Natural killer cell treated with Interleukin-12 subunit alpha and Interleukin-12 subunit beta and Interleukin-15 and Interleukin-18, amount 100 ng/mL, for 72 hours (primary cell): ENCODE data around the gene PROSER1. TPM values are rescaled to one million over a fixed set of nuclear protein-coding genes. Genes with fewer than 3 reads are reported as not detected.
"Not testable (repeated sequence)": the region's sequence is repeated elsewhere in the genome, so short reads cannot be mapped to it uniquely, and the experiment has no call there.

Experiments used
- ATAC-seq, 2 donors: fragments of 150-1000 bp; cut with Tn5 transposase in 1 of 2; sonication (Bioruptor Pico), chemical (Tn5 transposase) in 1 of 2; 2 replicates each; pipeline ENCODE4 v1.10.0; 2021
- DNase-seq: peaks from one replicate; pipeline ENCODE4 v3.0.0; 2022; ENCODE audit warnings: low spot score
- H3K27ac Mint-ChIP-seq, 2 donors: 1 replicate in 1 of 2; 2 replicates in 1 of 2; pipeline ENCODE4 v1.8.0; 2022; ENCODE audit warnings: mixed read lengths in 2 of 2, mild to moderate bottlenecking in 1 of 2, moderate library complexity in 1 of 2
- H3K27me3 Mint-ChIP-seq, 2 donors: 1 replicate in 1 of 2; 2 replicates in 1 of 2; pipeline ENCODE4 v1.8.0; 2022; ENCODE audit warnings: mixed read lengths in 2 of 2
- H3K36me3 Mint-ChIP-seq: one replicate; pipeline ENCODE4 v1.8.0; 2022; ENCODE audit warnings: mixed read lengths
- H3K4me1 Mint-ChIP-seq, 2 donors: 1 replicate in 1 of 2; 2 replicates in 1 of 2; pipeline ENCODE4 v1.8.0; 2022; ENCODE audit warnings: low read depth in 2 of 2, mixed read lengths in 2 of 2, mild to moderate bottlenecking in 1 of 2
- H3K4me3 Mint-ChIP-seq: one replicate; pipeline ENCODE4 v1.8.0; 2022; ENCODE audit warnings: mixed read lengths
- H3K9me3 Mint-ChIP-seq: 2 replicates; pipeline ENCODE4 v1.8.0; 2022; ENCODE audit warnings: mixed read lengths
- total RNA-seq, 2 donors: library from RNA; stranded (reverse); gene quantifications; one replicate each; pipeline ENCODE4 v1.2.3, GENCODE V29; 2022

PROSER1 gene
- total RNA-seq, 2 donors from 2014 or later: 66.0 TPM

DNA sequence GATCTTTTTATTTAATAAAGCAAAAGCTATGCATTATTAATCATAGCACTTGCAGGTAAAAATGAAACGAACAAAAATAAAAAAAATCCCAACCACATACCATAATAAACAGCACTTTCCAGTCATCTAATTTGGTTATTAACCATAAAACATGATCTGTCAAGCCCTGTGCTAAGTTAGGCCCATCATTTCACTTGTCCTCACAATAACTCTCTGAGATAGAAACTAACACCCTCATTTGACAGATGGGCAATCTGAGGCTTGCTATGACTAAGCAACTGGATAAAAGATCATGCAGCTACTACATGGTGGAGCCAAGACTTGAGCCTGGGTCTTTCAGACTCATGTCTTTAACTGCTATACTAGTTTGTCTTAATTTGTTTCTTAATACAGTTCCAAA, 21.8 kb downstream of the PROSER1 start:
- ATAC-seq (peak; percentile 97), DNase-seq (peak; percentile 63)
- Mint-ChIP-seq H3K27ac (peak overlapping the region; percentile 57 to 70), H3K27me3 (no peaks in the 10 kb centered on the region), H3K4me3 (peak overlapping the region; percentile 82), H3K4me1 (peaks cover 23 to 29% of the 10 kb centered on the region in 2 donors), H3K9me3 (no peaks in the 10 kb centered on the region), H3K36me3 (peaks cover 42% of the 10 kb centered on the region)

DNA sequence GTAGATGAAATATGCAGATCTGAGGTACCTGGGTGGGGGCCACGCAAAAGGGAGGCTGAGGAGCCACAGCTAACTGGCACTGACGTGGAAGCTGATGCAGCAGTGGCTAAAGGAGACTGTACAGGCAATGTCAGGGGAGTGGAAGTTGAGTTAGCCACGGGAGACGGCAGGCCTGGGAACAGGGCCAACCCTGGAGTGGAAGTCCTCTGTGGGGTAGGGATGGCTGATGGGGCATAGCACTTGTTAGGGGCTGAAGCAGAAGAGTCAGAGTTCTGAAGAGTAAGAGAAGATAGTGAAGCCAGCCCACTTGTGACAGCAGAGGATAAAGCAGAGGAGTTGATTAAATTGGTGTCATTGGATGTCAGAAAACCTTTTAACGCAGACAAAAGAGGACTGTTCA, 24.4 kb downstream of the PROSER1 start:
- Mint-ChIP-seq H3K9me3 (no peaks in the 10 kb centered on the region), H3K27ac (peak overlapping the region in 1 of 2 donors; percentile 40)

DNA sequence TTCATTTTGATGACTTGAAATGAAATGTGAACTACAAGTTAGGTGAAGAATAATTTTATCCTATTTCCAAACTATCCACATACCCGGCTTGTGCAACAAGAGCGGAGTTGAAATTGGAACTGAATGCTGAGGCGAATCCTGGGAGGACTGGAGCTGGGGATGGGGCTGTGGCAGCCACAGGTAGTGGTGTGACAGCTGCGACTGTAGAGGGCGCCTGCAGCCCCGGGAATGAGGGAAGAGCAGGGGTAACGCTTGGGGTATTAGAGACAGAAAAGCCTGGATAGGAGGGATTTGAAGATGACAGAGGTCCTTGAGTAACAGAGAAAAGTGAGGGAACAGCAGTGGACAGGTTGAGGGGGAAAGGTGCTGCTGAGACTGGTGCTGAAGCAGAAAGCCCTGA, 25.3 kb downstream of the PROSER1 start:
- DNase-seq: no peak
- Mint-ChIP-seq H3K4me3 (no peak overlapping the region), H3K27me3 (no peaks in the 10 kb centered on the region), H3K4me1 (peaks cover 9 to 15% of the 10 kb centered on the region in 2 donors), H3K36me3 (peaks cover 53% of the 10 kb centered on the region), H3K27ac (peak overlapping the region in 1 of 2 donors; percentile 14), H3K9me3 (no peaks in the 10 kb centered on the region)
- ATAC-seq: no peak

More for the DNA sequence above, 24.4 kb downstream of the PROSER1 start:
- Mint-ChIP-seq H3K4me3 (no peak overlapping the region), H3K4me1 (peaks cover 17 to 23% of the 10 kb centered on the region in 2 donors), H3K27me3 (no peaks in the 10 kb centered on the region), H3K36me3 (peaks cover 54% of the 10 kb centered on the region)
- DNase-seq: no peak
- no peak for ATAC-seq

DNA sequence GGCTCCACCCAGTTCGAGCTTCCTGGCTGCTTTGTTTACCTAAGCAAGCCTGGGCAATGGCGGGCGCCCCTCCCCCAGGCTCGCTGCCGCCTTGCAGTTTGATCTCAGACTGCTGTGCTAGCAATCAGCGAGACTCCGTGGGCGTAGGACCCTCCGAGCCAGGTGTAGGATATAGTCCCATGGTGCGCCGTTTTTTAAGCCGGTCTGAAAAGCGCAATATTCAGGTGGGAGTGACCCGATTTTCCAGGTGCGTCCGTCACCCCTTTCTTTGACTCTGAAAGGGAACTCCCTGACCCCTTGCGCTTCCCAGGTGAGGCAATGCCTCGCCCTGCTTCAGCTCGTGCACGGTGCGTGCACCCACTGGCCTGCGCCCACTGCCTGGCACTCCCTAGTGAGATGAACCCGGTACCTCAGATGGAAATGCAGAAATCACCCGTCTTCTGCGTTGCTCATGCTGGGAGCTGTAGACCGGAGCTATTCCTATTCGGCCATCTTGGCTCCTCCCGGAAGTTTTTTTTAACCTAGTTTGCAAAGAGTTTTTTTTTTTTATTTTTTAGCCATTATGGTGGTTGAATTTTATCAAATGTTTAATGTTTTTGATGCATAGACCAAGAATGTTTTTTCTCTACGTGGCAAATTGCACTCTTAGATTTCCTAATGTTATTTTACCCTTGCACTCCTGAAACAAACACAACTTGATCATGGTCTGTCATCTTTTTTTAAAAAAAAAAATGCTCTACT, 31.3 kb downstream of the PROSER1 start:
- peaks cover 23% of the 10 kb centered on the region for H3K36me3 Mint-ChIP-seq
- not testable (repeated sequence) for ATAC-seq, DNase-seq, H3K27ac Mint-ChIP-seq, H3K27me3 Mint-ChIP-seq, H3K4me3 Mint-ChIP-seq, H3K4me1 Mint-ChIP-seq, H3K9me3 Mint-ChIP-seq

DNA sequence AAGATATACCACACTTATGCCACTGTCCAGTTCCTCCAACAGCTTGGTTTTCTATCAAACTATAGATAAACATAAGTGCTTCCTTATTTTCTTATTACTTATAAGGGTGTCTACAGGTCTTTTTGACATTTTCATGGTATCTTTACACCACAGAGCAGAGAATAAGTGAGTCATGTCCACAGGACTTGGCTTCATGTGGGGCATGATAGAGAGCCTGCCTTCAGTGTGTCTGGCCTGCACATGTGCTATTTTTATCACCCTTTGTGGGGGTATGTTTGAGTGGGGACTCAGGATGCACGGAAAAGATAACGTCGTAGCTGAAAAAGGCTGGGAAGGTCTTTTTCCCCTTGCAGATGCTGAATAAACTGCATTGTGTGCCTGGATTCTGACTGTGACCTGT, 39.1 kb downstream of the PROSER1 start:
- DNase-seq (no peak), ATAC-seq (no peak)
- Mint-ChIP-seq H3K9me3 (no peaks in the 10 kb centered on the region), H3K27ac (no peak overlapping the region), H3K4me1 (no peaks in the 10 kb centered on the region), H3K4me3 (no peak overlapping the region), H3K27me3 (no peaks in the 10 kb centered on the region), H3K36me3 (no peaks in the 10 kb centered on the region)

DNA sequence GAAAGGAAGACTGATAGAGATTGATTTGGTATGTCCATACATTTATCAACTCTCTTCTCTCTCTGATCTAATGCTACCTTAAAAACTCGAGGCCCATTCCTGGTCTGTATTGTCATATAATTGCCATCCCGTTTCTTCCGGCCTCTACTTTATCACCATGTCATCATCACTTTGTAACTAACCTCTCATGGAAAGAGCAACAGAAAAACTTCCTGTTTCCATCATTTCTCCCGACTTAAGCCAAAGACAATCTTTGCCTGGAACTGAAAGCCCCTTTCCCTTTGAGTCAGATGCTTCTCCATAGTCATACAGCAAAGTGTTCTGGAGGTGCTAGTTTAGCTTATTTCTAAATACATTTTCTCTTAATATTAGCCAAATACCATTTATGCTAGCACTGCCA, 44.5 kb downstream of the PROSER1 start:
- H3K36me3 Mint-ChIP-seq: no peaks in the 10 kb centered on the region
- ATAC-seq: no peak
- no peaks in the 10 kb centered on the region for H3K4me1 Mint-ChIP-seq
- DNase-seq: no peak
- H3K9me3 Mint-ChIP-seq: no peaks in the 10 kb centered on the region
- H3K27ac Mint-ChIP-seq: no peak overlapping the region
- H3K27me3 Mint-ChIP-seq: peaks cover 8 to 9% of the 10 kb centered on the region in 2 donors
- H3K4me3 Mint-ChIP-seq: no peak overlapping the region

DNA sequence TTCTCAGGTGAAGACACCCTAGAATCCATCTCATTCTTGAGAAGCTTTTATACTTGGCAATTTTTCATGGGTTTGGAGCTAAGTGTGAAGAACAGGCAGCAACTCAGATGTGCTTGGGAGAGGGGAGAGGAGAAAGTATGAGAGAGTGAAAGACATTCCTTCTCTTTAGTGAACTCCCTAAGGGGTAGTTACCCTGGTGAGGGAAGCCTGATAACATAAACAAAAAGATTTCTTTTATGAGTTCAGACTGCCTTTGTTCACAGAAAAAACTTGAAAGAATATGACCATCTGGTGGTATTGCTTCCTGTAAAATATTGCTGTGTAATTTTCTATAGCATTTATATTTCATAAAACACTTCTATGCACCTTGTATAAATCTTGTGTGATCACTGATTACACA, 47.2 kb downstream of the PROSER1 start, which contains the start of gene STOML3:
Gene STOML3, minus strand, starts transcription at position 139 of the 400 bp plus-strand sequence. Its CDS starts 110 bp downstream, at position 29.
- Mint-ChIP-seq H3K4me1 (no peaks in the 10 kb centered on the region), H3K27me3 (peaks cover 8 to 9% of the 10 kb centered on the region in 2 donors), H3K4me3 (no peak within 1 kb of the TSS), H3K27ac (no peak within 1 kb of the TSS), H3K36me3 (no peaks in the 10 kb centered on the region), H3K9me3 (no peaks in the 10 kb centered on the region)
- no peak for DNase-seq
- ATAC-seq: no peak

DNA sequence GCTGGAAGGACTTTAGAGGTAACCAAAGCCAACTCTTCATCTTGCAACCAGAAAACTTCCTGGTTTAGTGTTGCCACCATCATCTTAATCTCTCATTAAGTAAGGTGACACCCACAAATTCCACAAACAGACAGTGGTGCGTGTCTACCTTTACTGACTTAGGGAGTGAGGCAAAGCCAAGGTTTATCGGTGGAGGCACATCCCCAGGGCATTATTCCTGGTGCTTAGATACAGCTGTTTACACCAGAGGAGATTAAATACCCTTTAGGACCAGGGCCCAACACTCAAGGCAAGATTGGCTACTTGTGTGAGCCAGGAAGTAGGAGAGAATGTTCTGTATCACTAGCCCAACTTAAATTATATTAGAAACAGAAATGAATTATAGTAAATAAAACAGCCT, 56.8 kb downstream of the PROSER1 start:
- H3K36me3 Mint-ChIP-seq: no peaks in the 10 kb centered on the region
- H3K9me3 Mint-ChIP-seq: peaks cover 4% of the 10 kb centered on the region
- no peak overlapping the region for H3K27ac Mint-ChIP-seq
- no peak overlapping the region for H3K4me3 Mint-ChIP-seq
- no peaks in the 10 kb centered on the region for H3K4me1 Mint-ChIP-seq
- DNase-seq: no peak
- no peak for ATAC-seq
- peaks cover 4 to 27% of the 10 kb centered on the region in 2 donors for H3K27me3 Mint-ChIP-seq

DNA sequence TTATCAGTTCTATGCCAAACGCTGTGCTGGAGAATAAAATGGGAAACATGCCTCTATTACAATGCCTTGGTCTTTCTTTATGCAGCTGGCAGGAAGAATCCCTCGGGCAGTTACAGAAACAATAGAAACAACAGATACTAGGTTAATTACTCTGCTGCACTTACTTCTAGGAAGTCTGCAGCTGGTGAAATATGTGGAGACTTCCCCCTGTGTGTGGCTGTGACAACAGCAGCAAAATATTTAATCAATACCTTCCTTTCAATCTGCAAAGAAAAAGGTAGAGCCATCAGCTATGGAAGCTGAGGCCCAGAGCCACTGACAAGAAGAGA, 57.2 kb downstream of the PROSER1 start:
- no peak for ATAC-seq
- H3K27ac Mint-ChIP-seq: no peak overlapping the region
- H3K27me3 Mint-ChIP-seq: peaks cover 4 to 27% of the 10 kb centered on the region in 2 donors
- H3K4me1 Mint-ChIP-seq: no peaks in the 10 kb centered on the region
- no peaks in the 10 kb centered on the region for H3K36me3 Mint-ChIP-seq
- peaks cover 4% of the 10 kb centered on the region for H3K9me3 Mint-ChIP-seq
- no peak overlapping the region for H3K4me3 Mint-ChIP-seq
- no peak for DNase-seq

DNA sequence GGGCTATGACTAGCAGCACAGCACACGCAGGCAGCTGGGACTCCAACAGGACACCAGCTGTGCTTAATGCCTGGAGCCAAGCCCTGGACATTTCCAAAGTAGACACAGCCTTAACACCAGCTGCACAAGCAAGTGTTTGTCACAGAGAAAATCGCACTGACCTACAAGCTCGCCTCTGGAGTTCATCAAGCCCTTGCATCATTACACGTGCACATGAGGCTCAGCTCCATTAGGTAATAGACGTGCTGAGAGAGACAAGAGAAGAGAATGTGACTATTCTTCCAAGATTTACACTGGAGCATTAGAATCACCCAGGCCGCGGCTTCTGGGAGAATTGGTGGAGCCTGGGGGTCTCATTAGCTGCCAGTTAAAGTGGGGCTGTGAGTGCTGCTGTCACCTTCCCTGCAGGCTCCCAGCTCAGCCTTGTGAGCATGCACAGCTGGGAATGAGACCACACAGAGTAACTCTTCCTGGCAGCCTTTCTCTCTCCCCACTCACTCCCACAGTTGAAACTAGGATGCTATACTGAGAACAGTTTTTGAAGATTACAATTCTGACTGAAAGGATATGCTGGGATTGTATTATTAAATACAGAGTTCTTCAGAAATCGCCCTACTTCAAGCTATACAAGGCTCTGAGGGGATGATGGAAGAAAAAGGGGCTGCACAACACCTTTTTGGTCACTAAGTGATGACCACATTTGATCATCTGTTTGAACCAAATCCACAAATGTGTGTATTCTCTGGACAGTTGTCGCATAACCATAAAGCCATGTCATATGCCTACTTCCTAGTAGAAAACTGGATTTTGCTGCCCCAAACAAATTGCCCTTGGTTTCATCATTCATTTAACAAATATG, 57.8 kb downstream of the PROSER1 start:
- Mint-ChIP-seq H3K27ac (no peak overlapping the region), H3K36me3 (no peaks in the 10 kb centered on the region), H3K4me1 (no peaks in the 10 kb centered on the region), H3K9me3 (peaks cover 4% of the 10 kb centered on the region), H3K27me3 (peaks cover 4 to 27% of the 10 kb centered on the region in 2 donors), H3K4me3 (no peak overlapping the region)
- ATAC-seq (no peak), DNase-seq (no peak)

DNA sequence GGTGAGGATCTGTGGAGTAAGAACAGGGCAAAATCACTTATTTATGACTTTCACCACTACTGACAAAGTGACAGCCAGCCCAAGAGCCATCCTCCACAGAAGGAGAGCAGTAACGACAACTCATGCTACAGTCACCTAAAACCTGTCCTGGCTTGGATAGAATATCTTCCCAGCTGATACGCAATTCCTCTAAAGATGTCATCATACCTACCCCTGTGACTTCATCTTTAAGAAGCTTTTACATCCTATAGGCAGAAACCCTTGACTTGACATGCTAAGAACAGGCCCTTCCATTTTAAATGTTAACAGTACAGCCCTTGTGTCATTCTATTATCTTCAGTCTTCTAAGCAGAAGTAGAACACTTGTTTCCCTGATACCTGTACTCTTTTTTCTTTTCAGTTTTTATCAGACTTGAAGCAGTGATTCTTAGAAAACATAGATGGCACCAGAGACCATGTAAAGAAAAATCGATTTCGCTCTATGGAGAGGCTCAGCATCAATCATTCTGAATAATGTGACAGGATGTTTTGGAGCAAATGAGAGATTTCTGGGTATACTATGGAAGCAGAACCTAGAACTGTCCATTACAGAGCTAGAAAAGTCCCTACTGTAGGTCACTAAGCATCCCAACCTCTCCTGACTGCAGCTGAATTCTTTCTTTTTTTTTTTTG, 67.4 kb downstream of the PROSER1 start:
- H3K4me1 Mint-ChIP-seq: no peaks in the 10 kb centered on the region
- ATAC-seq (no peak), DNase-seq (no peak)
- H3K9me3 Mint-ChIP-seq: no peaks in the 10 kb centered on the region
- H3K4me3 Mint-ChIP-seq: no peak overlapping the region
- no peak overlapping the region for H3K27ac Mint-ChIP-seq
- H3K36me3 Mint-ChIP-seq: no peaks in the 10 kb centered on the region
- peaks cover 5 to 6% of the 10 kb centered on the region in 2 donors for H3K27me3 Mint-ChIP-seq

DNA sequence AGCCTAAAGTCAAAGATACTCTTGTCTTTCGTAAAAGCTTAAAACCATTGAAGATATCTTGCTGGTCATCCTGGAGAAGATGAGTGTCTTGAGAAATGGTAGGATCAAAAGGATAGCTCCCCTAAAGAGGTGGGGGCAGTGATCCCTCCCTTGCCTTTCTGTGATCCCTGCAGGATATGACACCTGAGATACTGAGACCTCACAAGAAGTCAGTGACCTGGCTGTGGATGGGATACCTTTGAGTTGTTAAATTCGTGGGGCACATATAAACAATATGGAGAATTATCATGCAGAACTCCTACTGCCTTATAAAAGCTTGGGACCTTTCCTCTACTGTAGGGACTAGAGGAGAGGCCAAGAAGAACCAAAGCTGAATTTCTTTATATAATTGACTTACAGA, 68.7 kb downstream of the PROSER1 start:
- H3K9me3 Mint-ChIP-seq: no peaks in the 10 kb centered on the region
- no peak for DNase-seq

DNA sequence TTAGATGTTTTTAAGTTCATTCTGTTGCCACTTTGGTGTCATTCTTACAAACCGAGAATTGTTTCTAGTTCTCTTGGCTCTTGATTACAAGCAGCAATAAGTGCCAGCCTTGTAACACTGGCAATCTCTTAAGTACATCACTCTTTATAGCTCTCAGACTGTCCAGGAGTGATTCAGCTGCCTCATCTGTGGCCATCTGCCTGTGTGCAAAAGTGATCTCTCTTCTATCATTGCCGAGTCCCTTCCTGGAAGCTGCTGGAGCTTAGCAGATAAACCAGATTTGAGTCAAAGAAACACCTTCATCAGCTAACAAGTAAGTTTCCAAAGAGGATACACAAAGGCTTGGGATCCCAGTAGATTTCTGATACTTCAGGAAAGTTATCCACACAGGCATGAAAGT, 70.4 kb downstream of the PROSER1 start:
- H3K36me3 Mint-ChIP-seq: no peaks in the 10 kb centered on the region
- DNase-seq (no peak), ATAC-seq (no peak)

More for the DNA sequence above, 68.7 kb downstream of the PROSER1 start:
- H3K27ac Mint-ChIP-seq: no peak overlapping the region
- no peak for ATAC-seq
- H3K4me3 Mint-ChIP-seq: no peak overlapping the region
- H3K36me3 Mint-ChIP-seq: no peaks in the 10 kb centered on the region
- no peaks in the 10 kb centered on the region for H3K4me1 Mint-ChIP-seq
- peaks cover 6 to 11% of the 10 kb centered on the region in 2 donors for H3K27me3 Mint-ChIP-seq

DNA sequence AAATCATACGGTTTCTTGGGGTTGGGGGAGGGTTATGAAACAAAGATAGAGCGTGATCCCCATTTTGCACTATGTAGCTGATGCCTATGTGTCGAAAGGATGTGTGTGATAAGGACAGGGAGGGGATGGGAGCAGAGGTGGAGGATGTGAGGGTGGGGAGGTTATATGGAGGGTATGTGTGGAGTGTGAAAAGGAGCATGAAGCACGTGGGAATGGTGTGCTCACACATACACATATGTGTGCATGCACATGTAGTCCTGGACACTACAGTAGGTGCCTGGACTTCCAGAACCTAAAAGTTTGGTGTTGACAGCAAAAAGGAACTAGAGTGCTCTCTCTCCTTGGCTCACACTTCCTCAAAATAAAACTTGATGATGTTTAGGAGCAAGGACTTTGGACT, 72.6 kb downstream of the PROSER1 start:
- Mint-ChIP-seq H3K9me3 (no peaks in the 10 kb centered on the region), H3K4me1 (no peaks in the 10 kb centered on the region), H3K27me3 (peaks cover 2 to 5% of the 10 kb centered on the region in 2 donors), H3K27ac (no peak overlapping the region), H3K36me3 (no peaks in the 10 kb centered on the region), H3K4me3 (no peak overlapping the region)
- DNase-seq (no peak), ATAC-seq (peak in 1 of 2 donors; percentile 56)

More for the DNA sequence above, 70.4 kb downstream of the PROSER1 start:
- Mint-ChIP-seq H3K4me3 (no peak overlapping the region), H3K4me1 (no peaks in the 10 kb centered on the region), H3K27ac (no peak overlapping the region), H3K27me3 (peaks cover 6 to 10% of the 10 kb centered on the region in 2 donors), H3K9me3 (no peaks in the 10 kb centered on the region)
